Liver (tissue), 3 donors: ENCODE measurements around the gene ST3GAL3.

Experiments
- FOXA1 ChIP-seq: IDR thresholded peaks from 2 replicates; pipeline ENCODE4 v1.6.1; 2016; ENCODE audit warnings: antibody characterized with exemption
- FOXA2 ChIP-seq: IDR thresholded peaks from 2 replicates; pipeline ENCODE4 v1.6.1; 2016; ENCODE audit warnings: antibody characterized with exemption
- GABPA ChIP-seq, 2 donors: IDR thresholded peaks in 1 of 2; conservative IDR thresholded peaks in 1 of 2; 2 replicates each; pipeline ENCODE4 v1.6.1; 2016; ENCODE audit warnings: antibody characterized with exemption in 2 of 2, mild to moderate bottlenecking in 1 of 2, moderate library complexity in 1 of 2
- HNF4G ChIP-seq: IDR thresholded peaks from 2 replicates; pipeline ENCODE4 v1.6.1; 2016; ENCODE audit warnings: antibody characterized with exemption
- RAD21 ChIP-seq, 2 donors: IDR thresholded peaks; 2 replicates each; pipeline ENCODE4 v1.6.1; 2016; ENCODE audit warnings: antibody characterized with exemption in 2 of 2, mild to moderate bottlenecking in 2 of 2
- RXRA ChIP-seq, 2 donors: IDR thresholded peaks; 2 replicates each; pipeline ENCODE4 v1.6.1; 2017 to 2018; ENCODE audit warnings: antibody characterized with exemption in 2 of 2, mild to moderate bottlenecking in 1 of 2
- YY1 ChIP-seq: IDR thresholded peaks from 2 replicates; pipeline ENCODE4 v1.6.1; 2016; ENCODE audit warnings: antibody characterized with exemption, mild to moderate bottlenecking
- TF ChIP-seq, protein P1 (sequence below): fragments of 150-350 bp; IDR thresholded peaks from 2 replicates; pipeline ENCODE4 v1.5.1; 2017; ENCODE audit warnings: improper control_type of control experiment, low read depth, low read length; ENCODE audit not compliant: missing input control
- TF ChIP-seq, protein P2 (sequence below): IDR thresholded peaks from 2 replicates; pipeline ENCODE4 v1.6.1; 2016; ENCODE audit warnings: antibody characterized with exemption
- TF ChIP-seq, protein P3 (sequence below): IDR thresholded peaks from 2 replicates; pipeline ENCODE4 v1.6.1; 2016; ENCODE audit warnings: antibody characterized with exemption
- donor health status: healthy.
- donor health status: healthy.

DNA sequence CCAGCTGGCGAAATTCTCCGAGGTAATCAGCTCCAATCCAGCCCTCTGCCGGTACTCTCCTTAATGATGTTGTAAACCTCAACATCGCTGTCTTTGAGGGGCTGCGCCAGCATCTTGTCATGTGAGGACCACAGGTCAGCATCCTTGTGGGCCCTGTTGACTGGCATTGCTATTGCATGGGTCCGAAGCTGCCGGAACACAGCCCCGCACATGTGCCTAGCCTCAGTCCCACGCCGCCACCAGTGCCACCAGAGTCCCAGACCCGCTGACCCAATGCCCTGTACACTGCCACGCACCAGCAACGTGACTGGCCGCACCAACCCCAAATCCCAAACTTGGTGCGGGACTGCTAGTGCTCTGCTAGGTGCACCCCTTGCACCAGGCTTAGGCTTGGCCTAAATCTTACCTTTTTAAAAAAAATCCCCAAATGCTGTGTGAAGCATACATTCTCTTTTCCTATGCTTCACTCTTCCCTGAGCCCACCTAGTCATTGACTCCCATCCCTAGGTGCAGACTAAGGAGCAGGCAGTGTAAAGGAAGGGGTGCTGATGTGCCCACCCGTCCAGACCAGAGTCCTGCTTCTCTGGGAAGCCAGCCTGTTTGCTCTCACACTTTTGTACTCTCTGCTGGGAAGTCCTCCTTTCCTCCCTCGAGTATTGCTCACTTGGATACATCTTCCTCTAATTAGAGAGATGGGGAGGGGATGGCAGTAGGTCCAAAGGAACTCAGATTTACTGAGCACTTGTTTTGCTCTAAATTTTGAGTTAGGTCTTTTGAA, 144.4 kb downstream of the ST3GAL3 start:
- TF ChIP-seq, protein P1, sequence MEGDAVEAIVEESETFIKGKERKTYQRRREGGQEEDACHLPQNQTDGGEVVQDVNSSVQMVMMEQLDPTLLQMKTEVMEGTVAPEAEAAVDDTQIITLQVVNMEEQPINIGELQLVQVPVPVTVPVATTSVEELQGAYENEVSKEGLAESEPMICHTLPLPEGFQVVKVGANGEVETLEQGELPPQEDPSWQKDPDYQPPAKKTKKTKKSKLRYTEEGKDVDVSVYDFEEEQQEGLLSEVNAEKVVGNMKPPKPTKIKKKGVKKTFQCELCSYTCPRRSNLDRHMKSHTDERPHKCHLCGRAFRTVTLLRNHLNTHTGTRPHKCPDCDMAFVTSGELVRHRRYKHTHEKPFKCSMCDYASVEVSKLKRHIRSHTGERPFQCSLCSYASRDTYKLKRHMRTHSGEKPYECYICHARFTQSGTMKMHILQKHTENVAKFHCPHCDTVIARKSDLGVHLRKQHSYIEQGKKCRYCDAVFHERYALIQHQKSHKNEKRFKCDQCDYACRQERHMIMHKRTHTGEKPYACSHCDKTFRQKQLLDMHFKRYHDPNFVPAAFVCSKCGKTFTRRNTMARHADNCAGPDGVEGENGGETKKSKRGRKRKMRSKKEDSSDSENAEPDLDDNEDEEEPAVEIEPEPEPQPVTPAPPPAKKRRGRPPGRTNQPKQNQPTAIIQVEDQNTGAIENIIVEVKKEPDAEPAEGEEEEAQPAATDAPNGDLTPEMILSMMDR, result no peak
- TF ChIP-seq FOXA2 (no peak), FOXA1 (no peak), GABPA (IDR thresholded peaks at IDR 0.05 in 1 of 2, conservative IDR thresholded peaks at IDR 0.05 in 1 of 2) (no peak), RAD21 (IDR thresholded peaks at IDR 0.05) (no peak), RXRA (IDR thresholded peaks at IDR 0.05) (no peak), YY1 (no peak), HNF4G (no peak)
- TF ChIP-seq, protein P2, sequence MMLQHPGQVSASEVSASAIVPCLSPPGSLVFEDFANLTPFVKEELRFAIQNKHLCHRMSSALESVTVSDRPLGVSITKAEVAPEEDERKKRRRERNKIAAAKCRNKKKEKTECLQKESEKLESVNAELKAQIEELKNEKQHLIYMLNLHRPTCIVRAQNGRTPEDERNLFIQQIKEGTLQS, result no peak
- TF ChIP-seq, protein P3, sequence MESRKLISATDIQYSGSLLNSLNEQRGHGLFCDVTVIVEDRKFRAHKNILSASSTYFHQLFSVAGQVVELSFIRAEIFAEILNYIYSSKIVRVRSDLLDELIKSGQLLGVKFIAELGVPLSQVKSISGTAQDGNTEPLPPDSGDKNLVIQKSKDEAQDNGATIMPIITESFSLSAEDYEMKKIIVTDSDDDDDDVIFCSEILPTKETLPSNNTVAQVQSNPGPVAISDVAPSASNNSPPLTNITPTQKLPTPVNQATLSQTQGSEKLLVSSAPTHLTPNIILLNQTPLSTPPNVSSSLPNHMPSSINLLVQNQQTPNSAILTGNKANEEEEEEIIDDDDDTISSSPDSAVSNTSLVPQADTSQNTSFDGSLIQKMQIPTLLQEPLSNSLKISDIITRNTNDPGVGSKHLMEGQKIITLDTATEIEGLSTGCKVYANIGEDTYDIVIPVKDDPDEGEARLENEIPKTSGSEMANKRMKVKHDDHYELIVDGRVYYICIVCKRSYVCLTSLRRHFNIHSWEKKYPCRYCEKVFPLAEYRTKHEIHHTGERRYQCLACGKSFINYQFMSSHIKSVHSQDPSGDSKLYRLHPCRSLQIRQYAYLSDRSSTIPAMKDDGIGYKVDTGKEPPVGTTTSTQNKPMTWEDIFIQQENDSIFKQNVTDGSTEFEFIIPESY, result no peak
